NCI-H2227 treated with DMSO at 0.1 percent for 48 hours (cell line): ENCODE measurements around the gene INTU.
"Not testable (repeated sequence)": the region's sequence is repeated elsewhere in the genome, so short reads cannot be mapped to it uniquely, and the experiment has no call there.

Experiments used
- DNase-seq: peaks from one replicate; lab custom pipeline; 2025; lab: John Stamatoyannopoulos, UW

Gene INTU

GRCh38 chr4:127632420-127633403 lies at the start of gene INTU:
TSS of gene INTU (plus strand) at chr4:127632957. CDS start at chr4:127633035, 78 bp downstream.
- peak; percentile 81 for DNase-seq

- not testable (repeated sequence) for DNase-seq
Observed at GRCh38 chr4:127586496-127586895, 46.3 kb upstream of the INTU start.

- DNase-seq, result no peak
Observed at GRCh38 chr4:127586922-127587571, 45.7 kb upstream of the INTU start.

- not testable (repeated sequence) for DNase-seq
Observed at GRCh38 chr4:127589153-127589552, 43.6 kb upstream of the INTU start.

GRCh38 chr4:127598656-127599055 lies 34.1 kb upstream of the INTU start:
- DNase-seq, result no peak

- DNase-seq, result no peak
Observed at GRCh38 chr4:127601029-127601428, 31.7 kb upstream of the INTU start.

- peak; percentile 32 for DNase-seq
Observed at GRCh38 chr4:127604949-127605709, 27.6 kb upstream of the INTU start.

- no peak for DNase-seq
Observed at GRCh38 chr4:127606823-127607222, 25.9 kb upstream of the INTU start.

GRCh38 chr4:127609484-127609883 lies 23.3 kb upstream of the INTU start:
- no peak for DNase-seq

GRCh38 chr4:127610488-127610887 lies 22.3 kb upstream of the INTU start:
- no peak for DNase-seq

GRCh38 chr4:127616898-127617297 lies 15.9 kb upstream of the INTU start:
- no peak for DNase-seq

- DNase-seq, result no peak
Observed at GRCh38 chr4:127618427-127618826, 14.3 kb upstream of the INTU start.

GRCh38 chr4:127622621-127622920 lies 10.2 kb upstream of the INTU start:
- no peak for DNase-seq

GRCh38 chr4:127622921-127623796 lies 9.6 kb upstream of the INTU start:
- peak; percentile 42 for DNase-seq

- no peak for DNase-seq
Observed at GRCh38 chr4:127623797-127624083, 9.0 kb upstream of the INTU start.

- DNase-seq, result peak; percentile 57
Observed at GRCh38 chr4:127624173-127624572, 8.6 kb upstream of the INTU start.

GRCh38 chr4:127629371-127629770 lies 3.4 kb upstream of the INTU start:
- DNase-seq, result no peak

GRCh38 chr4:127630152-127630551 lies 2.6 kb upstream of the INTU start:
- DNase-seq, result no peak

GRCh38 chr4:127631420-127631819 lies 1.3 kb upstream of the INTU start:
- no peak for DNase-seq

GRCh38 chr4:127634181-127634580 lies 1.4 kb downstream of the INTU start:
- DNase-seq, result no peak

- no peak for DNase-seq
Observed at GRCh38 chr4:127641524-127641923, 8.8 kb downstream of the INTU start.

GRCh38 chr4:127642169-127642568 lies 9.4 kb downstream of the INTU start:
- DNase-seq, result no peak
